Hepatocyte (in vitro differentiated cells): Measurements from ENCODE around the gene SYNE2. TPM values are rescaled to one million over a fixed set of nuclear protein-coding genes. Genes with fewer than 3 reads are reported as not detected.
A peak's percentile ranks its signal among the peaks of the same experiment; 100 is the strongest.

ENCODE experiments used
- DNase-seq: peaks from one replicate; pipeline ENCODE4 v3.0.0-alpha.2; 2016; ENCODE audit warnings: low spot score
- H2AFZ ChIP-seq: fragments of 200-600 bp; sonication (generic); 2 replicates; pipeline ENCODE4 v1.6.0; 2016; ENCODE audit warnings: antibody characterized with exemption, mild to moderate bottlenecking
- H3K27ac ChIP-seq: fragments of 200-600 bp; sonication (generic); 2 replicates; pipeline ENCODE4 v1.5.1; 2016; ENCODE audit warnings: mild to moderate bottlenecking
- H3K27me3 ChIP-seq: fragments of 200-600 bp; sonication (generic); 2 replicates; pipeline ENCODE4 v1.6.1; 2016
- H3K36me3 ChIP-seq: fragments of 200-600 bp; sonication (generic); replicated peaks from 2 replicates; pipeline ENCODE4 v1.5.1; 2016; ENCODE audit warnings: low read depth; ENCODE audit not compliant: insufficient read depth
- H3K4me1 ChIP-seq: fragments of 200-600 bp; sonication (generic); 2 replicates; pipeline ENCODE4 v1.5.1; 2016; ENCODE audit warnings: mild to moderate bottlenecking, moderate library complexity; ENCODE audit not compliant: insufficient read depth
- H3K4me2 ChIP-seq: fragments of 200-600 bp; sonication (generic); 2 replicates; pipeline ENCODE4 v1.6.0; 2016
- H3K4me3 ChIP-seq: fragments of 200-600 bp; sonication (generic); 2 replicates; pipeline ENCODE4 v1.5.1; 2016; ENCODE audit warnings: mild to moderate bottlenecking
- H3K79me2 ChIP-seq: fragments of 200-600 bp; sonication (generic); 2 replicates; pipeline ENCODE4 v1.6.0; 2017; ENCODE audit warnings: mild to moderate bottlenecking
- H3K9me2 ChIP-seq: fragments of 200-600 bp; sonication (generic); replicated peaks from 2 replicates; pipeline ENCODE4 v1.6.0; 2017; ENCODE audit warnings: mild to moderate bottlenecking; ENCODE audit not compliant: insufficient read depth
- H3K9me3 ChIP-seq: fragments of 200-600 bp; sonication (generic); 2 replicates; pipeline ENCODE4 v1.5.1; 2016; ENCODE audit warnings: low read depth, mild to moderate bottlenecking
- H4K20me1 ChIP-seq: fragments of 200-600 bp; sonication (generic); 2 replicates; pipeline ENCODE4 v1.6.0; 2016; ENCODE audit warnings: mild to moderate bottlenecking; ENCODE audit not compliant: insufficient read depth, poor library complexity, severe bottlenecking
- CTCF ChIP-seq: fragments of 200-600 bp; sonication (generic); IDR thresholded peaks from 2 replicates; pipeline ENCODE4 v1.5.1; 2016; ENCODE audit warnings: antibody characterized with exemption, mild to moderate bottlenecking; ENCODE audit not compliant: poor library complexity
- EZH2 ChIP-seq: fragments of 200-600 bp; sonication (generic); IDR thresholded peaks from 2 replicates; pipeline ENCODE4 v1.6.1; 2016; ENCODE audit warnings: antibody characterized with exemption, mild to moderate bottlenecking, borderline replicate concordance
- EZH2phosphoT487 ChIP-seq: fragments of 200-600 bp; sonication (generic); IDR thresholded peaks from one replicate; pipeline ENCODE4 v1.6.1; 2018; ENCODE audit warnings: antibody characterized with exemption, mild to moderate bottlenecking, low read depth, moderate library complexity; ENCODE audit not compliant: unreplicated experiment, severe bottlenecking
- WGBS: methylation state at CpG from one replicate; pipeline ENCODE4 v1.1.6; 2016; ENCODE audit warnings: low lambda C conversion rate; ENCODE audit errors: missing lambda C conversion rate; 5-methylcytosine and 5-hydroxymethylcytosine counted together
- polyA plus RNA-seq: library from polyadenylated mRNA; unstranded; fragments of >200 nt; fragmentation: Nextera tagmentation; extraction: Ambion mirVana; gene quantifications from 2 replicates; pipeline ENCODE4 v1.2.1, GENCODE V29; 2016
- total RNA-seq: library from RNA; depleted of rRNA; stranded (reverse); fragments of >200 nt; gene quantifications from 2 replicates; pipeline ENCODE4 v1.2.3, GENCODE V29; 2014

The SYNE2 gene
- total and polyA plus RNA-seq, 2 experiments from 2014 or later, result 21.0 to 58.6 TPM

- no peak for TF ChIP-seq EZH2phosphoT487
- no peak for TF ChIP-seq EZH2
- no peak for TF ChIP-seq CTCF
- H3K79me2 ChIP-seq, result no peaks in the 10 kb centered on the region
- H2AFZ ChIP-seq, result no peak overlapping the region
- no peaks in the 10 kb centered on the region for H3K9me3 ChIP-seq
- no peak overlapping the region for H3K4me3 ChIP-seq
- no peaks in the 10 kb centered on the region for H3K36me3 ChIP-seq
- H3K4me1 ChIP-seq, result no peaks in the 10 kb centered on the region
- H3K9me2 ChIP-seq, result no peaks in the 10 kb centered on the region
- DNase-seq, result no peak
- no peak overlapping the region for H3K4me2 ChIP-seq
- WGBS, result 91% methylated on average over 1 of the region's 1 CpG
- H3K27me3 ChIP-seq, result no peaks in the 10 kb centered on the region
- no peak overlapping the region for H3K27ac ChIP-seq
- H4K20me1 ChIP-seq, result no peaks in the 10 kb centered on the region
These were observed 257.2 kb downstream of the SYNE2 start for GRCh38 chr14:64109819-64110554.

GRCh38 chr14:64110802-64111201, 258.0 kb downstream of the SYNE2 start:
- H3K79me2 ChIP-seq, result no peaks in the 10 kb centered on the region
- no peak for TF ChIP-seq EZH2phosphoT487
- no peak for TF ChIP-seq CTCF
- TF ChIP-seq EZH2, result no peak
- no peak overlapping the region for H3K4me3 ChIP-seq
- H3K4me1 ChIP-seq, result no peaks in the 10 kb centered on the region
- no peak overlapping the region for H3K27ac ChIP-seq
- H3K9me2 ChIP-seq, result no peaks in the 10 kb centered on the region
- H3K36me3 ChIP-seq, result no peaks in the 10 kb centered on the region
- no peak overlapping the region for H2AFZ ChIP-seq
- WGBS, result 90% methylated on average over 1 of the region's 1 CpG
- no peaks in the 10 kb centered on the region for H3K27me3 ChIP-seq
- H3K4me2 ChIP-seq, result no peak overlapping the region
- DNase-seq, result no peak
- H4K20me1 ChIP-seq, result no peaks in the 10 kb centered on the region
- H3K9me3 ChIP-seq, result no peaks in the 10 kb centered on the region

GRCh38 chr14:64112867-64113678, 260.3 kb downstream of the SYNE2 start:
- no peaks in the 10 kb centered on the region for H3K79me2 ChIP-seq
- H3K4me3 ChIP-seq, result no peak overlapping the region
- no peaks in the 10 kb centered on the region for H3K27me3 ChIP-seq
- no peak for TF ChIP-seq CTCF
- no peak for TF ChIP-seq EZH2phosphoT487
- H3K9me3 ChIP-seq, result no peaks in the 10 kb centered on the region
- H3K27ac ChIP-seq, result peak overlapping the region; percentile 39
- no peaks in the 10 kb centered on the region for H3K9me2 ChIP-seq
- DNase-seq, result peak; percentile 56
- H2AFZ ChIP-seq, result peak overlapping the region; percentile 12
- H3K4me2 ChIP-seq, result peak overlapping the region; percentile 20
- WGBS, result 80% methylated on average over 17 of the region's 17 CpGs
- H3K4me1 ChIP-seq, result no peaks in the 10 kb centered on the region
- no peaks in the 10 kb centered on the region for H4K20me1 ChIP-seq
- H3K36me3 ChIP-seq, result no peaks in the 10 kb centered on the region
